Neural cell (in vitro differentiated cells): ENCODE results near the gene SUSD4. TPM values are rescaled to one million over a fixed set of nuclear protein-coding genes. Genes with fewer than 3 reads are reported as not detected.

Experiments
- H2AFZ ChIP-seq: fragments of 200-600, 300-800 bp; sonication (generic), shearing (Covaris generic); 2 replicates; pipeline ENCODE4 v1.6.0; 2014; ENCODE audit warnings: low read depth, mild to moderate bottlenecking, antibody characterized with exemption, low read length, moderate library complexity
- H3F3A ChIP-seq: fragments of 200-600 bp; shearing (Covaris generic); 2 replicates; pipeline ENCODE4 v1.6.1; 2016; ENCODE audit warnings: mild to moderate bottlenecking, moderate library complexity, mixed read lengths, antibody characterized with exemption, low read length; ENCODE audit not compliant: insufficient read depth, poor library complexity, severe bottlenecking
- H3K27ac ChIP-seq: fragments of 200-600, 300-800 bp; sonication (generic), shearing (Covaris generic); 2 replicates; pipeline ENCODE4 v1.5.1; 2014; ENCODE audit warnings: mild to moderate bottlenecking, low read length, moderate library complexity
- H3K27me3 ChIP-seq: fragments of 300-800, 200-600 bp; sonication (generic), shearing (Covaris generic); 2 replicates; pipeline ENCODE4 v1.6.0; 2014; ENCODE audit warnings: mild to moderate bottlenecking, low read depth, low read length, moderate library complexity; ENCODE audit not compliant: insufficient read depth
- H3K36me3 ChIP-seq: fragments of 300-800, 200-600 bp; sonication (generic), shearing (Covaris generic); 2 replicates; pipeline ENCODE4 v1.5.1; 2014; ENCODE audit warnings: mild to moderate bottlenecking, antibody characterized with exemption, low read length, moderate library complexity; ENCODE audit not compliant: insufficient read depth
- H3K4me2 ChIP-seq: fragments of 300-800, 200-600 bp; sonication (generic), shearing (Covaris generic); 2 replicates; pipeline ENCODE4 v1.6.0; 2014; ENCODE audit warnings: mild to moderate bottlenecking, low read length
- H3K4me3 ChIP-seq: fragments of 300-800, 200-600 bp; sonication (generic), shearing (Covaris generic); 2 replicates; pipeline ENCODE4 v1.5.1; 2014; ENCODE audit warnings: mild to moderate bottlenecking, low read length, moderate library complexity
- H3K79me2 ChIP-seq: fragments of 200-600 bp; shearing (Covaris generic); replicated peaks from 2 replicates; pipeline ENCODE4 v1.6.0; 2014; ENCODE audit warnings: mild to moderate bottlenecking, low read length, moderate library complexity; ENCODE audit not compliant: insufficient read depth
- H3K9ac ChIP-seq: fragments of 300-800, 200-600 bp; sonication (generic), shearing (Covaris generic); 2 replicates; pipeline ENCODE4 v1.6.1; 2016; ENCODE audit warnings: mild to moderate bottlenecking, low read length, mixed read lengths
- H3K9me2 ChIP-seq: fragments of 200-600 bp; shearing (Covaris generic); 2 replicates; pipeline ENCODE4 v1.6.1; 2016; ENCODE audit warnings: mild to moderate bottlenecking, low read length, mixed read lengths; ENCODE audit not compliant: insufficient read depth
- H3K9me3 ChIP-seq: fragments of 200-600, 300-800 bp; sonication (generic), shearing (Covaris generic); 2 replicates; pipeline ENCODE4 v1.6.1; 2016; ENCODE audit warnings: mild to moderate bottlenecking, mixed run types, low read length, moderate library complexity, mixed read lengths
- H4K20me1 ChIP-seq: fragments of 200-600 bp; shearing (Covaris generic); 2 replicates; pipeline ENCODE4 v1.6.1; 2016; ENCODE audit warnings: mild to moderate bottlenecking, mixed run types; ENCODE audit not compliant: insufficient read depth
- EP300 ChIP-seq: fragments of 450-650 bp; conservative IDR thresholded peaks from 2 replicates; pipeline ENCODE4 v1.6.1; 2014; ENCODE audit warnings: antibody characterized with exemption, mild to moderate bottlenecking, moderate library complexity; ENCODE audit not compliant: poor library complexity, severe bottlenecking
- EZH2 ChIP-seq: fragments of 200-600, 300-800 bp; shearing (Covaris generic), sonication (generic); IDR thresholded peaks from 2 replicates; pipeline ENCODE4 v1.6.1; 2014; ENCODE audit warnings: antibody characterized with exemption, low read length, borderline replicate concordance, mild to moderate bottlenecking; ENCODE audit not compliant: insufficient read depth, poor library complexity, severe bottlenecking
- MXI1 ChIP-seq: fragments of 450-650 bp; conservative IDR thresholded peaks from 2 replicates; pipeline ENCODE4 v1.6.1; 2014; ENCODE audit warnings: antibody characterized with exemption, mild to moderate bottlenecking; ENCODE audit not compliant: poor library complexity, severe bottlenecking
- POLR2AphosphoS5 ChIP-seq: IDR thresholded peaks from 2 replicates; pipeline ENCODE4 v1.6.1; 2012
- RAD21 ChIP-seq: fragments of 450-650 bp; conservative IDR thresholded peaks from 2 replicates; pipeline ENCODE4 v1.6.1; 2014; ENCODE audit warnings: antibody characterized with exemption, mild to moderate bottlenecking, moderate library complexity
- SMC3 ChIP-seq: fragments of 450-650 bp; conservative IDR thresholded peaks from 2 replicates; pipeline ENCODE4 v1.6.1; 2014; ENCODE audit warnings: antibody characterized with exemption, mild to moderate bottlenecking, moderate library complexity; ENCODE audit not compliant: poor library complexity
- TAF1 ChIP-seq: IDR thresholded peaks from 2 replicates; pipeline ENCODE4 v1.6.1; 2012; ENCODE audit warnings: low read depth
- polyA plus RNA-seq: library from polyadenylated mRNA; depleted of rRNA; stranded (reverse); fragments of >200 nt; gene quantifications from 2 replicates; pipeline ENCODE4 v1.2.3, GENCODE V29; 2014
- TF ChIP-seq, protein P1 (sequence below): IDR thresholded peaks from 2 replicates; pipeline ENCODE4 v1.6.1; 2012; ENCODE audit warnings: borderline replicate concordance
- TF ChIP-seq, protein P2 (sequence below): fragments of 450-650 bp; IDR thresholded peaks from 2 replicates; pipeline ENCODE4 v1.5.1; 2014; ENCODE audit warnings: antibody characterized with exemption, mild to moderate bottlenecking, moderate library complexity; ENCODE audit not compliant: poor library complexity, severe bottlenecking

SUSD4 gene
- polyA plus RNA-seq, 1 donor from 2014 or later = 31.5 TPM

DNA sequence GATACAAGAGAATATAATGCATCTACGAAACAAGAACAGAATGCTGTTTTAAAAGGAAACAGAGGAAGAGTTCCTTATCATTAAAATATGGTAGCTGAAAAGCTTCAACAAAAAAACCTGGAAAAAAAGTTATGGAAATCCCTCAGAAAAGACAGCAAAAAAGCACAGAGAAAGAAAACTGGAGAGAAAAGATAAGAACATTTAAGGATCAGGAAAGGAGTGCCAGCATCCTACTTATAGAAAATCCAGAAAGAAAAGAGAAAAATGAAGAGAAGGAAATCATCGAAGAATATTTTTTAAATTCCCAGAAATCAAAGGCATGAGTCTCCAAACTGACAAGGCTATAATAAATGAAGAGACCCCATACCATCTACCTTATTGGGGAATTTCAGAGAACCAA, 29.8 kb downstream of the SUSD4 start:
- no peaks in the 10 kb centered on the region for H4K20me1 ChIP-seq
- H3K9me3 ChIP-seq = no peaks in the 10 kb centered on the region
- H2AFZ ChIP-seq = no peak overlapping the region
- TF ChIP-seq, protein P1, sequence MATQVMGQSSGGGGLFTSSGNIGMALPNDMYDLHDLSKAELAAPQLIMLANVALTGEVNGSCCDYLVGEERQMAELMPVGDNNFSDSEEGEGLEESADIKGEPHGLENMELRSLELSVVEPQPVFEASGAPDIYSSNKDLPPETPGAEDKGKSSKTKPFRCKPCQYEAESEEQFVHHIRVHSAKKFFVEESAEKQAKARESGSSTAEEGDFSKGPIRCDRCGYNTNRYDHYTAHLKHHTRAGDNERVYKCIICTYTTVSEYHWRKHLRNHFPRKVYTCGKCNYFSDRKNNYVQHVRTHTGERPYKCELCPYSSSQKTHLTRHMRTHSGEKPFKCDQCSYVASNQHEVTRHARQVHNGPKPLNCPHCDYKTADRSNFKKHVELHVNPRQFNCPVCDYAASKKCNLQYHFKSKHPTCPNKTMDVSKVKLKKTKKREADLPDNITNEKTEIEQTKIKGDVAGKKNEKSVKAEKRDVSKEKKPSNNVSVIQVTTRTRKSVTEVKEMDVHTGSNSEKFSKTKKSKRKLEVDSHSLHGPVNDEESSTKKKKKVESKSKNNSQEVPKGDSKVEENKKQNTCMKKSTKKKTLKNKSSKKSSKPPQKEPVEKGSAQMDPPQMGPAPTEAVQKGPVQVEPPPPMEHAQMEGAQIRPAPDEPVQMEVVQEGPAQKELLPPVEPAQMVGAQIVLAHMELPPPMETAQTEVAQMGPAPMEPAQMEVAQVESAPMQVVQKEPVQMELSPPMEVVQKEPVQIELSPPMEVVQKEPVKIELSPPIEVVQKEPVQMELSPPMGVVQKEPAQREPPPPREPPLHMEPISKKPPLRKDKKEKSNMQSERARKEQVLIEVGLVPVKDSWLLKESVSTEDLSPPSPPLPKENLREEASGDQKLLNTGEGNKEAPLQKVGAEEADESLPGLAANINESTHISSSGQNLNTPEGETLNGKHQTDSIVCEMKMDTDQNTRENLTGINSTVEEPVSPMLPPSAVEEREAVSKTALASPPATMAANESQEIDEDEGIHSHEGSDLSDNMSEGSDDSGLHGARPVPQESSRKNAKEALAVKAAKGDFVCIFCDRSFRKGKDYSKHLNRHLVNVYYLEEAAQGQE = no peak
- TF ChIP-seq MXI1 = no peak
- TF ChIP-seq, protein P2, sequence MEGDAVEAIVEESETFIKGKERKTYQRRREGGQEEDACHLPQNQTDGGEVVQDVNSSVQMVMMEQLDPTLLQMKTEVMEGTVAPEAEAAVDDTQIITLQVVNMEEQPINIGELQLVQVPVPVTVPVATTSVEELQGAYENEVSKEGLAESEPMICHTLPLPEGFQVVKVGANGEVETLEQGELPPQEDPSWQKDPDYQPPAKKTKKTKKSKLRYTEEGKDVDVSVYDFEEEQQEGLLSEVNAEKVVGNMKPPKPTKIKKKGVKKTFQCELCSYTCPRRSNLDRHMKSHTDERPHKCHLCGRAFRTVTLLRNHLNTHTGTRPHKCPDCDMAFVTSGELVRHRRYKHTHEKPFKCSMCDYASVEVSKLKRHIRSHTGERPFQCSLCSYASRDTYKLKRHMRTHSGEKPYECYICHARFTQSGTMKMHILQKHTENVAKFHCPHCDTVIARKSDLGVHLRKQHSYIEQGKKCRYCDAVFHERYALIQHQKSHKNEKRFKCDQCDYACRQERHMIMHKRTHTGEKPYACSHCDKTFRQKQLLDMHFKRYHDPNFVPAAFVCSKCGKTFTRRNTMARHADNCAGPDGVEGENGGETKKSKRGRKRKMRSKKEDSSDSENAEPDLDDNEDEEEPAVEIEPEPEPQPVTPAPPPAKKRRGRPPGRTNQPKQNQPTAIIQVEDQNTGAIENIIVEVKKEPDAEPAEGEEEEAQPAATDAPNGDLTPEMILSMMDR = no peak
- no peak for TF ChIP-seq POLR2AphosphoS5
- no peak for TF ChIP-seq SMC3
- TF ChIP-seq EZH2 = no peak
- no peak for TF ChIP-seq TAF1
- no peaks in the 10 kb centered on the region for H3K79me2 ChIP-seq
- no peaks in the 10 kb centered on the region for H3K27me3 ChIP-seq
- no peaks in the 10 kb centered on the region for H3F3A ChIP-seq
- no peak overlapping the region for H3K9ac ChIP-seq
- no peaks in the 10 kb centered on the region for H3K36me3 ChIP-seq
- H3K9me2 ChIP-seq = no peaks in the 10 kb centered on the region
- no peak overlapping the region for H3K4me3 ChIP-seq
- H3K27ac ChIP-seq = no peak overlapping the region
- no peak overlapping the region for H3K4me2 ChIP-seq

DNA sequence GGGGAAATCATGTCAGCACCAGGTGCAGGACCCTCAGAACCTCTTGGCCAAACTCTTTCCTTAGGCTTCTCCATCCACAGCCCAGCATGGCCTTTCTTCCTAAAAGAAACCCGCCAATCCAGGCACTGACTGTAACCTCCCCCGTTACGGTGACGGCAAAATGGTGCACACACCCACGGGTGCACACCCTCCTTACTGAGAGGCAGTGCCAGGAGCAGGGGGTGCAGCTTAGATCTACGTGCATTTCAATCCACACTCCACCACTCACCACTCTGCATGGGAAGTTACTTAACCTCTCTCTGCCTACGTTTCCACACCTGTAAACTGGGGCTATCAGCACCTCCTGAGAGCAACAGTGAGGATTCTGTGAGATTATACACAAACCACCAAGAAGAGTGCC, 31.0 kb downstream of the SUSD4 start:
- Histone ChIP-seq H3K4me2 (no peak overlapping the region), H4K20me1 (no peaks in the 10 kb centered on the region), H3K27ac (no peak overlapping the region), H3K9me3 (no peaks in the 10 kb centered on the region), H3K9me2 (no peaks in the 10 kb centered on the region), H3F3A (no peaks in the 10 kb centered on the region), H3K36me3 (no peaks in the 10 kb centered on the region), H3K79me2 (no peaks in the 10 kb centered on the region), H2AFZ (no peak overlapping the region), H3K9ac (no peak overlapping the region), H3K27me3 (no peaks in the 10 kb centered on the region), H3K4me3 (no peak overlapping the region)
- TF ChIP-seq POLR2AphosphoS5 = no peak

DNA sequence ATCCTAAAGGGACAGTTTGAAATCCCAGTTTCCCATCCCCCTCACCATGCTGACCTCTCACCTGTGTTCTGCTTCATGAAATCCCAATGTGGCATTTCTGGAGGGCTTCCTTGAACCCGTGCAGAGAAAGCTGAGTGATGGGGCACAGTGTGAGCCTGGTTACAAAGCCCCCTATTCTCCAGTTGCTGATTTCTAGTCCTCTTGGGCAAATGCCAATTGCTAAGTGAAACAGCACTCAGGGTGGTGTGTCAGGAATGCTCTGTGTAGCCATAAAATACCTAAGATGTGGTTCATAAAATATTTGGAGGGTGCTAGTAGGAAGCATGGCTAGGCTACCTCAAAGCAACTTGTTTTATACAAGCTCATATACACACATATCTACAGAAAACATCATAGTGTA, 32.0 kb downstream of the SUSD4 start:
- no peaks in the 10 kb centered on the region for H3K27me3 ChIP-seq
- H3K9me2 ChIP-seq = no peaks in the 10 kb centered on the region
- no peak overlapping the region for H3K4me3 ChIP-seq
- no peaks in the 10 kb centered on the region for H3K79me2 ChIP-seq
- H3F3A ChIP-seq = no peaks in the 10 kb centered on the region
- H4K20me1 ChIP-seq = no peaks in the 10 kb centered on the region
- H3K27ac ChIP-seq = no peak overlapping the region
- TF ChIP-seq TAF1 (no peak), MXI1 (no peak), RAD21 (no peak), POLR2AphosphoS5 (no peak), EZH2 (no peak), SMC3 (no peak), EP300 (no peak)
- TF ChIP-seq, protein P2 = no peak
- TF ChIP-seq, protein P1 = no peak
- H3K4me2 ChIP-seq = no peak overlapping the region
- no peaks in the 10 kb centered on the region for H3K9me3 ChIP-seq
- no peaks in the 10 kb centered on the region for H3K36me3 ChIP-seq
- H2AFZ ChIP-seq = no peak overlapping the region
- no peak overlapping the region for H3K9ac ChIP-seq
